Thyroid gland (tissue), 4 donors: ENCODE measurements around the gene TMEM45B. TPM values are rescaled to one million over a fixed set of nuclear protein-coding genes. Genes with fewer than 3 reads are reported as not detected.

ENCODE experiments used
- DNase-seq, 2 donors: peaks; one replicate each; pipeline ENCODE4 v3.0.0-alpha.2; 2019
- H3K27ac ChIP-seq, 3 donors: fragments of 200-600 bp; sonication (generic); 1 replicate in 2 of 3; 2 replicates in 1 of 3; pipeline ENCODE4 v1.5.1; 2016 to 2019; ENCODE audit warnings: mild to moderate bottlenecking in 1 of 3, moderate library complexity in 1 of 3
- H3K27me3 ChIP-seq: fragments of 200-600 bp; sonication (generic); one replicate; pipeline ENCODE4 v1.5.1; 2019
- H3K36me3 ChIP-seq, 2 donors: fragments of 200-600 bp; sonication (generic); one replicate each; pipeline ENCODE4 v1.5.1; 2016 to 2019
- H3K4me1 ChIP-seq, 2 donors: fragments of 200-600 bp; sonication (generic); one replicate each; pipeline ENCODE4 v1.5.1; 2017 to 2019
- H3K4me3 ChIP-seq, 3 donors: fragments of 200-600 bp; sonication (generic); replicated peaks in 1 of 3; 1 replicate in 2 of 3; 2 replicates in 1 of 3; pipeline ENCODE4 v1.5.1; 2016; ENCODE audit warnings: mild to moderate bottlenecking in 1 of 3
- H3K9me3 ChIP-seq: fragments of 200-600 bp; sonication (generic); one replicate; pipeline ENCODE4 v1.5.1; 2017
- POLR2A ChIP-seq, 2 donors: fragments of 450-650 bp; IDR thresholded peaks; one replicate each; pipeline ENCODE4 v1.6.1; 2017; ENCODE audit warnings: antibody characterized with exemption in 2 of 2, mild to moderate bottlenecking in 2 of 2, moderate library complexity in 1 of 2
- WGBS, 2 donors: methylation state at CpG; one replicate each; pipeline ENCODE4 v1.1.5; 2017; 5-methylcytosine and 5-hydroxymethylcytosine counted together
- intact Hi-C: fragments of 100-400 bp; cut with DNase I; formaldehyde crosslinking; loops from one replicate; pipeline ENCODE4 v1.15.1; 2023
- total RNA-seq, 4 donors: library from RNA; depleted of rRNA; stranded (reverse); fragments of >200 nt; gene quantifications; one replicate each; pipeline ENCODE4 v1.2.3, GENCODE V29; 2016
- TF ChIP-seq, protein P1 (sequence below), 6 experiments: fragments of 200-600 bp in 3 of 6; fragments of 450-650 bp in 3 of 6; sonication (generic) in 3 of 6; IDR thresholded peaks; one replicate each; pipeline ENCODE4 v1.5.1; 2016 to 2019; ENCODE audit warnings: antibody characterized with exemption in 6 of 6, mild to moderate bottlenecking in 2 of 6, inconsistent platforms in 1 of 6, moderate library complexity in 1 of 6

TMEM45B gene
- total RNA-seq, 4 donors from 2014 or later: 8.1 to 28.1 (median 21.9) TPM

GRCh38 chr11:129871914-129872313, 56.3 kb downstream of the TMEM45B start:
- no peaks in the 10 kb centered on the region for H3K27me3 ChIP-seq
- no peaks in the 10 kb centered on the region for H3K9me3 ChIP-seq
- H3K36me3 ChIP-seq: peaks cover 82% of the 10 kb centered on the region in 2 donors
- intact Hi-C loops: no loop called here
- H3K4me1 ChIP-seq: peaks cover 6 to 8% of the 10 kb centered on the region in 2 donors
- WGBS, 2 donors: 87 to 89% methylated on average over 7 of the region's 7 CpGs
- TF ChIP-seq POLR2A (IDR thresholded peaks at IDR 0.05): no peak
- TF ChIP-seq, protein P1, sequence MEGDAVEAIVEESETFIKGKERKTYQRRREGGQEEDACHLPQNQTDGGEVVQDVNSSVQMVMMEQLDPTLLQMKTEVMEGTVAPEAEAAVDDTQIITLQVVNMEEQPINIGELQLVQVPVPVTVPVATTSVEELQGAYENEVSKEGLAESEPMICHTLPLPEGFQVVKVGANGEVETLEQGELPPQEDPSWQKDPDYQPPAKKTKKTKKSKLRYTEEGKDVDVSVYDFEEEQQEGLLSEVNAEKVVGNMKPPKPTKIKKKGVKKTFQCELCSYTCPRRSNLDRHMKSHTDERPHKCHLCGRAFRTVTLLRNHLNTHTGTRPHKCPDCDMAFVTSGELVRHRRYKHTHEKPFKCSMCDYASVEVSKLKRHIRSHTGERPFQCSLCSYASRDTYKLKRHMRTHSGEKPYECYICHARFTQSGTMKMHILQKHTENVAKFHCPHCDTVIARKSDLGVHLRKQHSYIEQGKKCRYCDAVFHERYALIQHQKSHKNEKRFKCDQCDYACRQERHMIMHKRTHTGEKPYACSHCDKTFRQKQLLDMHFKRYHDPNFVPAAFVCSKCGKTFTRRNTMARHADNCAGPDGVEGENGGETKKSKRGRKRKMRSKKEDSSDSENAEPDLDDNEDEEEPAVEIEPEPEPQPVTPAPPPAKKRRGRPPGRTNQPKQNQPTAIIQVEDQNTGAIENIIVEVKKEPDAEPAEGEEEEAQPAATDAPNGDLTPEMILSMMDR (IDR thresholded peaks at IDR 0.05): no peak
- H3K27ac ChIP-seq: no peak overlapping the region
- no peak for DNase-seq
- no peak overlapping the region for H3K4me3 ChIP-seq

GRCh38 chr11:129880311-129880710, 64.7 kb downstream of the TMEM45B start:
- TF ChIP-seq POLR2A (IDR thresholded peaks at IDR 0.05): no peak
- TF ChIP-seq, protein P1 (IDR thresholded peaks at IDR 0.05): no peak
- WGBS, 2 donors: 93 to 95% methylated on average over 3 of the region's 3 CpGs

DNA sequence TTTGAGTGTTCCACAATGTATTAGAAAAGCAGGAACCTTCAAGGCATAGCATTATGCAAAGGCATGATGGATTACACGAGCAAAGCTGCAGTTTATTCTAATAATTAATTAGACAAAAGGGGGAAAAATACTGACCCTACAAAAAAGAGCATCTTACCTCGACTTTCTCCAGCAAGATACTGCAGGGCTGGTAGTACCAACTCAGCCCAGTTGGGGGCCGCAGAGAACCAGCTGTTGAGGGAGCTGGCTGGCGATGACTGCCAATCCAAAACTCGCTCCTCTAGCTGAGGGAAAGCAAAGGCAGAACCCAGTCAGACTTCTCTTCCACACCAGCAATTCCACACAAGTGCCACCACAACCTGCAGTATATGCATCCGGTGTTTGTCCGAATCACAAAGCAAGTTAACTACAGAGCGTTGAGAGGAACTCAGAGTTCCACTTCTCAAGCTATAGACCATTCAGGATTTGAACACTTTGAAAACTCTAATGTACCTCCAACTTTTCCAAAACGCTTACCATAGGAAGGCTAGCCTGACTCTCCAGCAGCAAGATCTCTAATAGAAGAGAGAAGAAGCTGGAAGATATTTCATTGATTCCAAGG, 66.0 kb downstream of the TMEM45B start:
- no peak for TF ChIP-seq POLR2A (IDR thresholded peaks at IDR 0.05)
- TF ChIP-seq, protein P1 (IDR thresholded peaks at IDR 0.05): peak in 4 of 6 experiments; percentile 49 to 59 (median 52)
- 70 to 76% methylated on average over 9 of the region's 9 CpGs for WGBS, 2 donors
- intact Hi-C loops: no loop called here
- peaks cover 83 to 87% of the 10 kb centered on the region in 2 donors for H3K36me3 ChIP-seq
- H3K9me3 ChIP-seq: no peaks in the 10 kb centered on the region
- no peak overlapping the region for H3K27ac ChIP-seq
- H3K27me3 ChIP-seq: no peaks in the 10 kb centered on the region
- H3K4me3 ChIP-seq: no peak overlapping the region
- DNase-seq: peak; percentile 55 to 65
- H3K4me1 ChIP-seq: peaks cover 15 to 20% of the 10 kb centered on the region in 2 donors

More at GRCh38 chr11:129880311-129880710, 64.7 kb downstream of the TMEM45B start:
- Histone ChIP-seq H3K36me3 (peaks cover 82 to 83% of the 10 kb centered on the region in 2 donors), H3K4me1 (peaks cover 15 to 20% of the 10 kb centered on the region in 2 donors), H3K27ac (peak overlapping the region in 1 of 3 donors; percentile 83), H3K4me3 (no peak overlapping the region), H3K9me3 (no peaks in the 10 kb centered on the region), H3K27me3 (no peaks in the 10 kb centered on the region)
- no peak for DNase-seq
- intact Hi-C loops: no loop called here

DNA sequence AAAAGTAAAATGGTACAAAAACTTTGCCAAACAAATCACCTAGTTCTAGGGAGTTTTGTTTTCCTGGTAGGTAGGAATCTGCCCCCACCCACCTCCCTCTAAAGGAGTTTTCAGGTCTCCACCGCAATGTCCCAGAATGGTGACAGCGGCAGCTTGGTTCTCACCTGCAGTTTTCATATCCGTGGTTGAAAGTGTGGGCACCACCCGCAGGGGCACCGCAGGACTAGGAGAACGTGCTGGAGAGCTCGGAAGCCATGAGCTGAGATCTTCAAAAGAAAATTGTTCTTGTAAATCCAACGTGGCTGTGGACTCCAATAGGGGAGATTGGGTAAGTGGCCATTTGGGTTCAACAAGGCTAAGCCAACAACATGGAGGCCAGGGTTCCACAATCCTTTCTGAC, 68.9 kb downstream of the TMEM45B start:
- no peak for DNase-seq
- no peak overlapping the region for H3K27ac ChIP-seq
- WGBS, 2 donors: 92 to 95% methylated on average over 8 of the region's 8 CpGs
- no peak for TF ChIP-seq POLR2A (IDR thresholded peaks at IDR 0.05)
- TF ChIP-seq, protein P1 (IDR thresholded peaks at IDR 0.05): no peak
- H3K36me3 ChIP-seq: peaks cover 82 to 88% of the 10 kb centered on the region in 2 donors
- no peak overlapping the region for H3K4me3 ChIP-seq
- intact Hi-C loops: no loop called here
- no peaks in the 10 kb centered on the region for H3K27me3 ChIP-seq
- H3K4me1 ChIP-seq: no peaks in the 10 kb centered on the region
- no peaks in the 10 kb centered on the region for H3K9me3 ChIP-seq

- Histone ChIP-seq H3K9me3 (no peaks in the 10 kb centered on the region), H3K4me3 (no peak overlapping the region), H3K36me3 (peaks cover 74 to 81% of the 10 kb centered on the region in 2 donors), H3K27ac (no peak overlapping the region), H3K4me1 (no peaks in the 10 kb centered on the region), H3K27me3 (no peaks in the 10 kb centered on the region)
- intact Hi-C loops: no loop called here
- no peak for DNase-seq
- WGBS, 2 donors: 97 to 98% methylated on average over 12 of the region's 12 CpGs
- TF ChIP-seq, protein P1 (IDR thresholded peaks at IDR 0.05): no peak
- no peak for TF ChIP-seq POLR2A (IDR thresholded peaks at IDR 0.05)
These were observed 69.7 kb downstream of the TMEM45B start for GRCh38 chr11:129885381-129885780.
